IMR-90 (cell line): ENCODE data around the gene ZBTB22. TPM values are rescaled to one million over a fixed set of nuclear protein-coding genes. Genes with fewer than 3 reads are reported as not detected.

Source experiments
- ATAC-seq: fragments of 200-7000 bp; cut with Tn5 transposase; 2 replicates; pipeline ENCODE4 v1.9.1; 2020; ENCODE audit warnings: low read depth, mild to moderate bottlenecking, moderate library complexity
- BruUV-seq: library from RNA; stranded (reverse); fragments of 400-500 nt; replicated peaks from 2 replicates; lab custom pipeline; 2021; lab: Mats Ljungman, UMichigan
- CTCF ChIA-PET: fragments of 300-600 bp; formaldehyde crosslinking; extraction: SDS; loops from one replicate; lab custom pipeline; 2021; ENCODE audit warnings: antibody characterized with exemption; lab: Yijun Ruan, JAX
- POLR2A ChIA-PET: fragments of 300-600 bp; sonication (Branson Sonifier 250); formaldehyde crosslinking; loops from one replicate; lab custom pipeline; 2022; ENCODE audit warnings: antibody characterized with exemption; ENCODE audit not compliant: unreplicated experiment; lab: Charles Lee
- DNase-seq: peaks from one replicate; pipeline ENCODE4 v3.0.0; 2013
- H2AFZ ChIP-seq: replicated peaks from 2 replicates; pipeline ENCODE3; 2013; ENCODE audit warnings: low read length, mild to moderate bottlenecking; ENCODE audit not compliant: poor library complexity
- H2AK5ac ChIP-seq: 2 replicates; pipeline ENCODE4 v1.6.1; 2013; ENCODE audit warnings: low read depth, low read length, inconsistent platforms
- H2AK9ac ChIP-seq: replicated peaks from 2 replicates; pipeline ENCODE3; 2013; ENCODE audit warnings: mild to moderate bottlenecking, low read depth, low read length, moderate library complexity; ENCODE audit not compliant: poor library complexity
- H2BK120ac ChIP-seq: 2 replicates; pipeline ENCODE4 v1.6.1; 2013; ENCODE audit warnings: low read depth, low read length, inconsistent platforms
- H2BK15ac ChIP-seq: 3 replicates; pipeline ENCODE4 v1.6.1; 2013; ENCODE audit warnings: low read depth, low read length, inconsistent platforms
- H2BK20ac ChIP-seq: 2 replicates; pipeline ENCODE4 v1.6.1; 2013; ENCODE audit warnings: low read depth, mild to moderate bottlenecking, inconsistent platforms, low read length, moderate library complexity
- H2BK5ac ChIP-seq: 2 replicates; pipeline ENCODE4 v1.6.1; 2013; ENCODE audit warnings: mild to moderate bottlenecking, low read depth, low read length, inconsistent platforms; ENCODE audit not compliant: poor library complexity, severe bottlenecking
- H3K14ac ChIP-seq: replicated peaks from 2 replicates; pipeline ENCODE4 v1.6.1; 2013; ENCODE audit warnings: low read depth, low read length, inconsistent platforms
- H3K18ac ChIP-seq: 2 replicates; pipeline ENCODE4 v1.6.1; 2013; ENCODE audit warnings: low read depth, low read length, control low read depth
- H3K23ac ChIP-seq: 2 replicates; pipeline ENCODE4 v1.6.1; 2013; ENCODE audit warnings: low read depth, low read length, inconsistent platforms
- H3K27ac ChIP-seq: 2 replicates; pipeline ENCODE4 v1.5.1; 2013; ENCODE audit warnings: mild to moderate bottlenecking, control low read depth, low read length; ENCODE audit not compliant: insufficient read depth
- H3K27me3 ChIP-seq: 2 replicates; pipeline ENCODE4 v1.6.1; 2013; ENCODE audit warnings: low read length; ENCODE audit not compliant: control insufficient read depth, insufficient read depth
- H3K36me3 ChIP-seq: 2 replicates; pipeline ENCODE4 v1.6.1; 2013; ENCODE audit warnings: low read length, mixed read lengths; ENCODE audit not compliant: control insufficient read depth, insufficient read depth
- H3K4ac ChIP-seq: 2 replicates; pipeline ENCODE4 v1.6.1; 2013; ENCODE audit warnings: low read depth, low read length, inconsistent platforms
- H3K4me1 ChIP-seq: 2 replicates; pipeline ENCODE4 v1.6.1; 2013; ENCODE audit warnings: low read length, mixed read lengths; ENCODE audit not compliant: control insufficient read depth, insufficient read depth
- H3K4me2 ChIP-seq: 2 replicates; pipeline ENCODE4 v1.6.1; 2013; ENCODE audit warnings: low read depth, mild to moderate bottlenecking, control low read depth, low read length, moderate library complexity
- H3K4me3 ChIP-seq: 2 replicates; pipeline ENCODE4 v1.5.1; 2013; ENCODE audit warnings: low read depth, mild to moderate bottlenecking, control low read depth, low read length, moderate library complexity; ENCODE audit not compliant: insufficient read depth
- H3K56ac ChIP-seq: 2 replicates; pipeline ENCODE4 v1.6.1; 2013; ENCODE audit warnings: low read length, inconsistent platforms; ENCODE audit not compliant: insufficient read depth; ENCODE audit errors: extremely low read depth
- H3K79me1 ChIP-seq, 2 experiments: 2 replicates each; pipeline ENCODE4 v1.6.1; 2013; ENCODE audit warnings: low read length in 2 of 2, inconsistent platforms in 1 of 2, low read depth in 1 of 2
- H3K9ac ChIP-seq: 2 replicates; pipeline ENCODE4 v1.6.1; 2013; ENCODE audit warnings: low read depth, low read length, control low read depth
- H3K9me1 ChIP-seq: 2 replicates; pipeline ENCODE4 v1.6.1; 2013; ENCODE audit warnings: low read length, inconsistent platforms; ENCODE audit not compliant: insufficient read depth
- H3K9me3 ChIP-seq: 2 replicates; pipeline ENCODE4 v1.6.1; 2013; ENCODE audit warnings: low read length; ENCODE audit not compliant: control insufficient read depth, insufficient read depth
- H4K20me1 ChIP-seq: 2 replicates; pipeline ENCODE4 v1.6.1; 2013; ENCODE audit warnings: low read length, inconsistent platforms; ENCODE audit not compliant: insufficient read depth
- H4K5ac ChIP-seq: 2 replicates; pipeline ENCODE4 v1.6.1; 2013; ENCODE audit warnings: mild to moderate bottlenecking, low read depth, low read length, control low read depth
- H4K8ac ChIP-seq, 2 experiments: 2 replicates each; pipeline ENCODE4 v1.6.1; 2013; ENCODE audit warnings: low read depth in 2 of 2, low read length in 2 of 2, control low read depth in 1 of 2, inconsistent platforms in 1 of 2
- H4K91ac ChIP-seq: 2 replicates; pipeline ENCODE4 v1.6.1; 2013; ENCODE audit warnings: low read depth, low read length, inconsistent platforms; ENCODE audit not compliant: insufficient read depth
- CHD1 ChIP-seq: IDR thresholded peaks from 2 replicates; pipeline ENCODE4 v1.6.1; 2012; ENCODE audit warnings: low read depth, low read length, improper control_type of control experiment
- POLR2A ChIP-seq: IDR thresholded peaks from 2 replicates; pipeline ENCODE4 v1.6.1; 2012; ENCODE audit warnings: mild to moderate bottlenecking, low read depth, low read length
- SMC3 ChIP-seq: fragments of 150-350 bp; IDR thresholded peaks from 2 replicates; pipeline ENCODE4 v1.6.1; 2016; ENCODE audit warnings: low read depth, mild to moderate bottlenecking, antibody characterized with exemption, low read length, moderate library complexity
- WGBS, 2 experiments: methylation state at CpG; one replicate each; pipeline versions ENCODE4 v1.1.5 to v1.1.7; 2013; ENCODE audit warnings: missing lambda C conversion rate in 2 of 2; ENCODE audit not compliant: insufficient read length in 1 of 2; ENCODE audit errors: extremely low coverage in 2 of 2; 5-methylcytosine and 5-hydroxymethylcytosine counted together
- dilution Hi-C: fragments of 300-500 bp; cut with HindIII; formaldehyde crosslinking; loops from one replicate; pipeline ENCODE4 v1.14.3; 2018; ENCODE audit warnings: low sequenced_read_pairs; ENCODE audit not compliant: unreplicated experiment
- in situ Hi-C: fragments of 300-500 bp; cut with MboI; formaldehyde crosslinking; loops from 3 replicates; pipeline ENCODE4 v1.14.3; 2019; ENCODE audit warnings: low sequenced_read_pairs, inconsistent platforms, mixed read lengths
- intact Hi-C: fragments of 100-400 bp; cut with micrococcal nuclease; formaldehyde crosslinking; loops from 2 replicates; pipeline ENCODE4 v1.10.0; 2022
- polyA plus RNA-seq, 3 experiments: library from polyadenylated mRNA; depleted of rRNA; stranded (reverse); fragments of >200 nt; gene quantifications; 2 replicates each; pipeline ENCODE4 v1.2.3, GENCODE V29; 2012; ENCODE audit warnings: low replicate concordance in 1 of 3
- total RNA-seq: library from RNA; depleted of rRNA; stranded (reverse); fragments of >200 nt; gene quantifications from 2 replicates; pipeline ENCODE4 v1.2.3, GENCODE V29; 2012

The ZBTB22 gene
- total and polyA plus RNA-seq, 2 of the 4 experiments (the other 2 are of a cell fraction): 6.8 to 13.0 TPM

GRCh38 chr6:33305052-33305451 is 12.5 kb downstream of the ZBTB22 start:
- Histone ChIP-seq H3K4me2 (no peak overlapping the region), H2BK5ac (no peak overlapping the region), H4K20me1 (peaks cover 15% of the 10 kb centered on the region; the same call in 1 of the 2 replicates), H2BK120ac (no peak overlapping the region), H3K4me1 (no peaks in the 10 kb centered on the region), H3K14ac (no peak overlapping the region), H3K4me3 (no peak overlapping the region), H3K9me3 (no peaks in the 10 kb centered on the region), H2BK15ac (no peak overlapping the region), H3K9ac (no peak overlapping the region), H3K18ac (no peak overlapping the region), H3K27me3 (no peaks in the 10 kb centered on the region), H2AFZ (no peak overlapping the region), H3K27ac (no peak overlapping the region), H3K4ac (no peak overlapping the region), H4K8ac (no peak overlapping the region), H3K56ac (no peak overlapping the region), H3K23ac (no peak overlapping the region), H2AK5ac (no peak overlapping the region), H2AK9ac (no peak overlapping the region), H3K9me1 (no peaks in the 10 kb centered on the region), H4K91ac (no peak overlapping the region), H3K79me1 (peaks cover 14 to 50% of the 10 kb centered on the region in 2 experiments), H4K5ac (no peak overlapping the region), H3K36me3 (peaks cover 19% of the 10 kb centered on the region), H2BK20ac (no peak overlapping the region)
- CTCF ChIA-PET: no interaction called here
- dilution Hi-C loops (no loop called here), in situ Hi-C loops (no loop called here), intact Hi-C loops (no loop called here)
- no TSS peak for BruUV-seq
- DNase-seq: no peak
- no peak for TF ChIP-seq SMC3
- no peak for TF ChIP-seq CHD1
- no peak for TF ChIP-seq POLR2A
- POLR2A ChIA-PET: no interaction called here
- WGBS, 2 experiments: 85% methylated on average over 5 of the region's 8 CpGs; no CpG with 5 or more reads in 1 of the 2 experiments
- ATAC-seq: no peak
